Thoracic aorta endothelial cell (primary cell): ENCODE results near the gene ZNG1A. TPM values are rescaled to one million over a fixed set of nuclear protein-coding genes. Genes with fewer than 3 reads are reported as not detected.

Source experiments
- total RNA-seq: library from RNA; depleted of rRNA; stranded (reverse); fragments of >200 nt; gene quantifications from 2 replicates; pipeline ENCODE4 v1.2.3, GENCODE V29; 2012

Gene ZNG1A
- 52.7 and 55.5 TPM in 2 replicates for total RNA-seq

DNA sequence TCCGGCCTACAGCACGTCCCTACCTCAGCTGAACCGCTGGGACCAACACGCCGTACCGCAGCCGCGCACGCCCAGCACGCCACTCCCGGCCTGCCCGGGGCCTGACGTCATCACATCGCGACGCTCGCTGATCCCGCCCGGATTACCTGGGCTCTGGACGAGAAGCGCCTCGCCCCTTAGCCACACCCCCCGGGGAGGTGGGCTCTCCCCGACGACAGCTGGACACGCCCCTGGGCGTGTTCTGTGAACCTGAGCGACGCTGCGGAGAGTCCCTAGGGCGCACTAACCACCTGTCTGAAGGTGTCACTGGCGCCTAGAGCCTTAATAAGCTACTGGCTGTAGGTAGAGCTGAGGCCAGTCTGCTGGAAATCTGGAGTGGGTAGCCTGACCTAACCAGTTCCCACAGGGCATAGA is at the start of gene ZNG1A:
Gene ZNG1A (minus strand): TSS at position 87 of the 414 bp plus-strand sequence. CDS start 87 bp downstream, outside the sequence.

DNA sequence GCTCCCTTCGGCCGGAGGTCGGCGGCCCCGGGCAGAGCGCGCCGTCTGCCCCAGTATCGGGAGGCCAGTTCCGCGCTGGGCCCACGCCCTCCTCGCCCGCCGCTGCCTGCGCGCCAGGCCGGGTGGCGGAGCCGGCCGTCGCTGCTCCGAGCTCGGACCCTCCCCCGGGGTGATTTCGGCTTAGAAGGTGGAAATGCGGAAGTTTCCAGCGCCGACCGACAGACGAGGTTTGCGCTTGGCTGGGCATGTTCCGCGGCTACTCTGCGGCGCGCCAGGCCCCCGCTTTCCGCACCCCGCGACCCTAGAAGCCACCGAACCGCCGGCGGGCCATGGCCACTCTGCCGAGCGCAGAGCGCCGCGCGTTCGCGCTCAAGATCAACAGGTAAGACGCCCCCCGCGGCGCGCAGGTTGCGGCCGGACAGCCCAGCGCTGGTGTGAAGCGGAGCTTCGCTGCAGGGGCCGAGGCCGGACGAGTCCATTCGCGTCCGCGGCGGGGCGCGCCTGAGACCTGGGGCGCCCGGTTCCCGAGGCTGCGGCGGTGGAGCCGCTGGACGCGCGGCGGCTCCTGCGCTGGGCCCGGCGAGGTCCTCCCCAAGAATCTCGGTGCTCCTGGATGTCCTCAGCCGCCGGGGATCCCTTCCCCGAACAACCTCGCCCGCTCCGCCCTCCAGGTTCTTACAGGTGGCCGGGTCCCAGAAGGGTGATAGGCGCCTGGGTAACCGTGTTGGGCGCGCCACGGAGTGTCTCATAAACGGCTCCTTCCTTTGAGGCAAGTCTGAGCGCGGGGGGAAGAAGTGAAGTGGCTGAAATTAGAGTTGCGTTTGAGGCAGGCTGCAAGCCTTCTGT is 36.0 kb upstream of the ZNG1A start, which contains the start of gene DOCK8:
Gene DOCK8 (plus strand): TSS at position 218 of the 846 bp plus-strand sequence. CDS start 112 bp downstream, at position 330.

DNA sequence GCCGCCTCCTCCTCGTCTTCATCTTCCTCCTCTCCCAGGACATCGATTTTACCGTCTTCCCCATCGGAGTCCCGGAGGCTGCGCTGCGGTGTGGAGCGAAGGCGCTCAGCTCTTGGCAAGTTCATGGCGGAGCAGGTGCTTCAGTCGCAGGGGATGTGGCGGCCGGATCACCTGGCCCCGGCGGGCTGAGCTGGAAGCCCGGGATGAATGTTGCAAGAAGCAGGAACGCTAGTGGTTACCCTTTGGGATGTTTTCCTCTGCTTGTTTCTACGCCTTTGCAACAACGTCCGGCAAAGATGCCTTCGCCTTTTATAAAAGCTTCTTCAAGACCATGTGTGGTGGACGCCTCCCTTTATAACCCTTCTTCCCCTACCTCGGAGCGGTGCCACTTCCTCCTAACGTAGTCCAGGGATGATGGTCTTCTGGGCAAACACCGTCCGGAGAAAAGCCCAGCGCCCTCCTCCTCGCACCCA is 60.8 kb downstream of the ZNG1A start, which contains the start of gene FOXD4:
Gene FOXD4 (minus strand): TSS at position 423 of the 473 bp plus-strand sequence. CDS start 298 bp downstream, at position 125.

Other genes with a start within 250 kb of the ZNG1A start
- 2.7 and 3.3 TPM in 2 replicates for gene WASHC1, start 149.6 kb downstream of the ZNG1A start, total RNA-seq
- gene FOXD4, start 60.6 kb downstream of the ZNG1A start, total RNA-seq, result 0.14 and 0.27 TPM in 2 replicates
- 0.80 and 1.3 TPM in 2 replicates for gene DOCK8, start 35.8 kb upstream of the ZNG1A start, total RNA-seq